WTC11 (cell line): Measurements from ENCODE around the gene FIZ1. TPM values are rescaled to one million over a fixed set of nuclear protein-coding genes. Genes with fewer than 3 reads are reported as not detected.
A peak's percentile ranks its signal among the peaks of the same experiment; 100 is the strongest.

Source experiments
- ATAC-seq: fragments of 200-7000 bp; cut with Tn5 transposase; 2 replicates; pipeline ENCODE4 v1.10.0; 2021; ENCODE audit warnings: mild to moderate bottlenecking, moderate library complexity
- CTCF ChIA-PET: fragments of 300-600 bp; sonication (Branson Sonifier 250); formaldehyde crosslinking; loops from one replicate; lab custom pipeline; 2021; ENCODE audit warnings: antibody characterized with exemption; lab: Charles Lee
- POLR2A ChIA-PET: fragments of 350-600 bp; sonication (Branson Sonifier 250); formaldehyde crosslinking; loops from one replicate; lab custom pipeline; 2021; ENCODE audit warnings: antibody characterized with exemption; lab: Charles Lee
- DNase-seq: peaks from one replicate; pipeline ENCODE4 v3.0.0; 2021; ENCODE audit warnings: low spot score
- H3K27ac Mint-ChIP-seq: 2 replicates; pipeline ENCODE4 v1.8.0; 2021; ENCODE audit warnings: mixed read lengths
- H3K27me3 Mint-ChIP-seq: 2 replicates; pipeline ENCODE4 v1.8.0; 2021; ENCODE audit warnings: low read depth, mild to moderate bottlenecking, moderate library complexity, mixed read lengths
- H3K36me3 Mint-ChIP-seq: 2 replicates; pipeline ENCODE4 v1.8.0; 2021; ENCODE audit warnings: mixed read lengths
- H3K4me1 Mint-ChIP-seq: 2 replicates; pipeline ENCODE4 v1.8.0; 2022; ENCODE audit warnings: mixed read lengths
- H3K4me3 Mint-ChIP-seq: 2 replicates; pipeline ENCODE4 v1.8.0; 2021; ENCODE audit warnings: mild to moderate bottlenecking, moderate library complexity, mixed read lengths
- H3K9me3 Mint-ChIP-seq: 2 replicates; pipeline ENCODE4 v1.8.0; 2021; ENCODE audit warnings: mixed read lengths
- ELF4 ChIP-seq: sonication (generic); formaldehyde crosslinking; IDR thresholded peaks from 2 replicates; pipeline ENCODE4 v1.8.1; 2022; ENCODE audit warnings: low read depth, mild to moderate bottlenecking, moderate library complexity, missing genetic modification reagents
- ETV6 ChIP-seq: sonication (generic); formaldehyde crosslinking; IDR thresholded peaks from 2 replicates; pipeline ENCODE4 v1.8.1; 2022; ENCODE audit warnings: mild to moderate bottlenecking, missing genetic modification reagents
- KAT7 ChIP-seq: sonication (generic); formaldehyde crosslinking; IDR thresholded peaks from 2 replicates; pipeline ENCODE4 v1.8.1; 2023; ENCODE audit warnings: missing genetic modification reagents, mild to moderate bottlenecking, borderline replicate concordance
- MYBL2 ChIP-seq: sonication (generic); formaldehyde crosslinking; IDR thresholded peaks from 2 replicates; pipeline ENCODE4 v1.8.1; 2023; ENCODE audit warnings: mild to moderate bottlenecking, moderate library complexity, missing genetic modification reagents
- SP1 ChIP-seq: sonication (generic); formaldehyde crosslinking; conservative IDR thresholded peaks from 2 replicates; pipeline ENCODE4 v1.8.1; 2022; ENCODE audit warnings: missing genetic modification reagents
- TEAD1 ChIP-seq: sonication (generic); formaldehyde crosslinking; IDR thresholded peaks from 2 replicates; pipeline ENCODE4 v1.8.0; 2022; ENCODE audit warnings: mild to moderate bottlenecking, missing genetic modification reagents
- ZNF121 ChIP-seq: sonication (generic); formaldehyde crosslinking; IDR thresholded peaks from 2 replicates; pipeline ENCODE4 v1.8.0; 2023; ENCODE audit warnings: missing genetic modification reagents
- total RNA-seq: library from RNA; stranded (reverse); gene quantifications from 3 replicates; pipeline ENCODE4 v1.2.3, GENCODE V29; 2021
- TF ChIP-seq, protein P1 (sequence below): sonication (generic); formaldehyde crosslinking; IDR thresholded peaks from 2 replicates; pipeline ENCODE4 v1.8.1; 2022; ENCODE audit warnings: mild to moderate bottlenecking, moderate library complexity, missing genetic modification reagents
- TF ChIP-seq, protein P2 (sequence below): fragments of 250-450 bp; sonication (Bioruptor Pico); IDR thresholded peaks from 2 replicates; pipeline ENCODE4 v1.9.0; 2021; ENCODE audit warnings: moderate library complexity, mild to moderate bottlenecking, inconsistent platforms, borderline replicate concordance
- TF ChIP-seq, protein P3 (sequence below): fragments of 200-600 bp; IDR thresholded peaks from 2 replicates; pipeline ENCODE4 v1.8.0; 2022; ENCODE audit warnings: antibody characterized with exemption
- TF ChIP-seq, protein P4 (sequence below): sonication (generic); formaldehyde crosslinking; IDR thresholded peaks from 2 replicates; pipeline ENCODE4 v1.8.0; 2022; ENCODE audit warnings: mild to moderate bottlenecking, missing genetic modification reagents
- TF ChIP-seq, protein P5 (sequence below): sonication (generic); formaldehyde crosslinking; IDR thresholded peaks from 2 replicates; pipeline ENCODE4 v1.8.0; 2023; ENCODE audit warnings: mild to moderate bottlenecking, missing genetic modification reagents
- TF ChIP-seq, protein P6 (sequence below): sonication (generic); formaldehyde crosslinking; IDR thresholded peaks from 2 replicates; pipeline ENCODE4 v1.8.1; 2023; ENCODE audit warnings: mild to moderate bottlenecking, moderate library complexity, missing genetic modification reagents

Gene FIZ1
- total RNA-seq, 1 experiment from 2014 or later: 20.1 TPM

DNA sequence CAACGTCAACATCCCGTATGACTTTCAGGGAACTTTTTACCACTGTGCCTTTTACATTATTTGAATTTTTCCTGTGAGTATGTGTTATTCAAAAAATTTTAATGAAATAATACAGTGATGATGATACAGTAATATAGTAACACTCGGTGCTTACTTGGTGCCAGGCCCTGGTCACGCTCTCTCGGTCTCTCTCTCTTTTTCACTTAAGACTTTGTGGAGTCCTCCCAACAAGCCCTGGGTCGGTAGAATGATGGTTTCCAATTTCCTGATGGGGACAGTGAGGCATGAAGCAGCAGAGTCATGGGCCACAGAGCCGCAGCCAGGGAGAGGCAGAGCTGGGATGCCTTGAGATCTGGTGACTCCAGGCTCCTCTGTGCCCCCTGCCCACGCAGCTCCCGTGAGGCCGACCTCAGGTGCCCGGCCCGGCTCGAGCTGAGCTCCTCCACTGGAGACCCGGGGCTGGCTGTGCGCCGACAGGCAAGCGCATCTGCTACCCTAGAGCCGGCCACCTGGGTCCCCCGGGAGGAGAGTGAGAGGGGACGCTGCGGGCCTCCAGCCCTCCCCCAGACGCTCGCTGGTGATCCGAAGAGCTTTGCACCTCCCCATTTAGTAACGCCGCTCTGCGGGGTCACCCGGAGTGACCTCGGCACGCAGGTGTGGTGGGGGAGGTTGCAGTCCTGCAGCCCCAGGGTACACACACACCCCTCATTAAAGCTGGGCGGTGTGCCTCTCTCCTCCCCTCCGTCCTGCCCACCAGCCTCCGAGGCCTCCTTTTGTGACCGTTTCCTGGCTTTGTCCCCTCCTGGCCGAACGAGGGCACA, 49.6 kb downstream of the FIZ1 start:
- H3K36me3 Mint-ChIP-seq: no peaks in the 10 kb centered on the region
- peak; percentile 70 for DNase-seq
- CTCF ChIA-PET: interaction anchor here (0.6 to 1.6 kb wide), 12 partner anchors 12 to 900 kb away, joined by 3 to 7 read pairs (median 4); partner anchors contain the start of genes KMT5C, ZNF784 and ZNF865

More for the DNA sequence above, 49.6 kb downstream of the FIZ1 start:
- H3K27ac Mint-ChIP-seq: peak overlapping the region; percentile 90
- H3K4me3 Mint-ChIP-seq: peak overlapping the region; percentile 76
- H3K9me3 Mint-ChIP-seq: no peaks in the 10 kb centered on the region
- TF ChIP-seq MYBL2 (CRISPR knock-in tag): no peak
- TF ChIP-seq TEAD1 (CRISPR knock-in tag): no peak
- TF ChIP-seq, protein P1, sequence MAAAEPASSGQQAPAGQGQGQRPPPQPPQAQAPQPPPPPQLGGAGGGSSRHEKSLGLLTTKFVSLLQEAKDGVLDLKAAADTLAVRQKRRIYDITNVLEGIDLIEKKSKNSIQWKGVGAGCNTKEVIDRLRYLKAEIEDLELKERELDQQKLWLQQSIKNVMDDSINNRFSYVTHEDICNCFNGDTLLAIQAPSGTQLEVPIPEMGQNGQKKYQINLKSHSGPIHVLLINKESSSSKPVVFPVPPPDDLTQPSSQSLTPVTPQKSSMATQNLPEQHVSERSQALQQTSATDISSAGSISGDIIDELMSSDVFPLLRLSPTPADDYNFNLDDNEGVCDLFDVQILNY (CRISPR knock-in tag): peak; percentile 52; the same call in 1 of the 2 replicates
- TF ChIP-seq, protein P2, sequence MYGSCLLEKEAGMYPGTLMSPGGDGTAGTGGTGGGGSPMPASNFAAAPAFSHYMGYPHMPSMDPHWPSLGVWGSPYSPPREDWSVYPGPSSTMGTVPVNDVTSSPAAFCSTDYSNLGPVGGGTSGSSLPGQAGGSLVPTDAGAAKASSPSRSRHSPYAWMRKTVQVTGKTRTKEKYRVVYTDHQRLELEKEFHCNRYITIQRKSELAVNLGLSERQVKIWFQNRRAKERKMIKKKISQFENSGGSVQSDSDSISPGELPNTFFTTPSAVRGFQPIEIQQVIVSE (CRISPR knock-in tag): no peak
- TF ChIP-seq, protein P3, sequence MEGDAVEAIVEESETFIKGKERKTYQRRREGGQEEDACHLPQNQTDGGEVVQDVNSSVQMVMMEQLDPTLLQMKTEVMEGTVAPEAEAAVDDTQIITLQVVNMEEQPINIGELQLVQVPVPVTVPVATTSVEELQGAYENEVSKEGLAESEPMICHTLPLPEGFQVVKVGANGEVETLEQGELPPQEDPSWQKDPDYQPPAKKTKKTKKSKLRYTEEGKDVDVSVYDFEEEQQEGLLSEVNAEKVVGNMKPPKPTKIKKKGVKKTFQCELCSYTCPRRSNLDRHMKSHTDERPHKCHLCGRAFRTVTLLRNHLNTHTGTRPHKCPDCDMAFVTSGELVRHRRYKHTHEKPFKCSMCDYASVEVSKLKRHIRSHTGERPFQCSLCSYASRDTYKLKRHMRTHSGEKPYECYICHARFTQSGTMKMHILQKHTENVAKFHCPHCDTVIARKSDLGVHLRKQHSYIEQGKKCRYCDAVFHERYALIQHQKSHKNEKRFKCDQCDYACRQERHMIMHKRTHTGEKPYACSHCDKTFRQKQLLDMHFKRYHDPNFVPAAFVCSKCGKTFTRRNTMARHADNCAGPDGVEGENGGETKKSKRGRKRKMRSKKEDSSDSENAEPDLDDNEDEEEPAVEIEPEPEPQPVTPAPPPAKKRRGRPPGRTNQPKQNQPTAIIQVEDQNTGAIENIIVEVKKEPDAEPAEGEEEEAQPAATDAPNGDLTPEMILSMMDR: no peak
- no peak for TF ChIP-seq ELF4 (CRISPR knock-in tag)
- TF ChIP-seq ETV6 (CRISPR knock-in tag): 0 out of 2 replicates have a peak, but pooled peaks have one; percentile 41
- peak; percentile 58; the same call in 1 of the 2 replicates for TF ChIP-seq SP1 (CRISPR knock-in tag)
- TF ChIP-seq KAT7 (CRISPR knock-in tag): peak; percentile 73; the same call in 1 of the 2 replicates
- TF ChIP-seq, protein P4, sequence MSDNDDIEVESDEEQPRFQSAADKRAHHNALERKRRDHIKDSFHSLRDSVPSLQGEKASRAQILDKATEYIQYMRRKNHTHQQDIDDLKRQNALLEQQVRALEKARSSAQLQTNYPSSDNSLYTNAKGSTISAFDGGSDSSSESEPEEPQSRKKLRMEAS: peak; percentile 55; the same call in 1 of the 2 replicates
- TF ChIP-seq, protein P5, sequence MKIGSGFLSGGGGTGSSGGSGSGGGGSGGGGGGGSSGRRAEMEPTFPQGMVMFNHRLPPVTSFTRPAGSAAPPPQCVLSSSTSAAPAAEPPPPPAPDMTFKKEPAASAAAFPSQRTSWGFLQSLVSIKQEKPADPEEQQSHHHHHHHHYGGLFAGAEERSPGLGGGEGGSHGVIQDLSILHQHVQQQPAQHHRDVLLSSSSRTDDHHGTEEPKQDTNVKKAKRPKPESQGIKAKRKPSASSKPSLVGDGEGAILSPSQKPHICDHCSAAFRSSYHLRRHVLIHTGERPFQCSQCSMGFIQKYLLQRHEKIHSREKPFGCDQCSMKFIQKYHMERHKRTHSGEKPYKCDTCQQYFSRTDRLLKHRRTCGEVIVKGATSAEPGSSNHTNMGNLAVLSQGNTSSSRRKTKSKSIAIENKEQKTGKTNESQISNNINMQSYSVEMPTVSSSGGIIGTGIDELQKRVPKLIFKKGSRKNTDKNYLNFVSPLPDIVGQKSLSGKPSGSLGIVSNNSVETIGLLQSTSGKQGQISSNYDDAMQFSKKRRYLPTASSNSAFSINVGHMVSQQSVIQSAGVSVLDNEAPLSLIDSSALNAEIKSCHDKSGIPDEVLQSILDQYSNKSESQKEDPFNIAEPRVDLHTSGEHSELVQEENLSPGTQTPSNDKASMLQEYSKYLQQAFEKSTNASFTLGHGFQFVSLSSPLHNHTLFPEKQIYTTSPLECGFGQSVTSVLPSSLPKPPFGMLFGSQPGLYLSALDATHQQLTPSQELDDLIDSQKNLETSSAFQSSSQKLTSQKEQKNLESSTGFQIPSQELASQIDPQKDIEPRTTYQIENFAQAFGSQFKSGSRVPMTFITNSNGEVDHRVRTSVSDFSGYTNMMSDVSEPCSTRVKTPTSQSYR (CRISPR knock-in tag): 0 out of 2 replicates have a peak, but pooled peaks have one; percentile 16
- TF ChIP-seq, protein P6, sequence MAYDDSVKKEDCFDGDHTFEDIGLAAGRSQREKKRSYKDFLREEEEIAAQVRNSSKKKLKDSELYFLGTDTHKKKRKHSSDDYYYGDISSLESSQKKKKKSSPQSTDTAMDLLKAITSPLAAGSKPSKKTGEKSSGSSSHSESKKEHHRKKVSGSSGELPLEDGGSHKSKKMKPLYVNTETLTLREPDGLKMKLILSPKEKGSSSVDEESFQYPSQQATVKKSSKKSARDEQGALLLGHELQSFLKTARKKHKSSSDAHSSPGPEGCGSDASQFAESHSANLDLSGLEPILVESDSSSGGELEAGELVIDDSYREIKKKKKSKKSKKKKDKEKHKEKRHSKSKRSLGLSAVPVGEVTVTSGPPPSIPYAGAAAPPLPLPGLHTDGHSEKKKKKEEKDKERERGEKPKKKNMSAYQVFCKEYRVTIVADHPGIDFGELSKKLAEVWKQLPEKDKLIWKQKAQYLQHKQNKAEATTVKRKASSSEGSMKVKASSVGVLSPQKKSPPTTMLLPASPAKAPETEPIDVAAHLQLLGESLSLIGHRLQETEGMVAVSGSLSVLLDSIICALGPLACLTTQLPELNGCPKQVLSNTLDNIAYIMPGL (CRISPR knock-in tag): 0 out of 2 replicates have a peak, but pooled peaks have one; percentile 48
- no peak for TF ChIP-seq ZNF121 (CRISPR knock-in tag)
- TF ChIP-seq, all 79 proteins: peak for 7
- Mint-ChIP-seq H3K4me1 (peaks cover 52% of the 10 kb centered on the region), H3K27me3 (peaks cover 9% of the 10 kb centered on the region)
- POLR2A ChIA-PET: interaction anchor here (0.7 to 1.3 kb wide), 10 partner anchors 10 to 149 kb away, joined by 3 to 13 read pairs (median 4); partner anchors contain the start of genes FIZ1, ZNF579 and ZNF865
- peak; percentile 81 for ATAC-seq
